ENCODE results near the gene KCNK10. TPM values are rescaled to one million over a fixed set of nuclear protein-coding genes. Genes with fewer than 3 reads are reported as not detected.

Gene KCNK10
- total and polyA plus RNA-seq, 11 donors = 0.07 to 0.31 (median 0.20) TPM; not detected in 7

DNA sequence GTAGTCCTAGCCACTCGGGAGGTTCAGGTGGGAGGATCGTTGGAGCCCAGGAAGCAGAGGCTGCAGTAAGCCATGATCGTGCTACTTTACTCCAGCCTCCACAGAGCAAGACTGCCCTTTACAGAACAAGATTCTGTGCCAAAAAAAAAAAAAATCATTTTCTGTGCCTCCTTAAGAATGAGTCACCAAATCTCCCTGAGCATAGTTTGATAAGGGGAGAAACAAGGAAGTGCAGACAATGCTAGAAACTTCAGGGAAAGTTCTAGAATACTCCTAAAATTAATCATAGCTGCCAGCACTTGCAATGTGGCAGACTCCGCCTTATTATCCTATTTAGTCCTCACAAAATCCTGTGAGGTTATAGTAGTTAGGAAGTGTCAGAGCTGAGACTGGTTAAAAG lies 74.5 kb downstream of the KCNK10 start:
- ATAC-seq (peak in 2 of 4 donors; percentile 42 to 45), DNase-seq (no peak)
- Histone ChIP-seq H3K27ac (no peak overlapping the region), H3K9me3 (no peaks in the 10 kb centered on the region), H3K4me1 (no peaks in the 10 kb centered on the region), H3K27me3 (peaks cover 0 to 16% (median 0%) of the 10 kb centered on the region in 9 donors), H3K36me3 (no peaks in the 10 kb centered on the region), H3K4me3 (no peak overlapping the region)
- intact Hi-C loops (cut with DNase I) = no loop called here
- 65 to 80% (median 67%) methylated on average over 4 of the region's 4 CpGs for WGBS, 4 donors
- no peak for TF ChIP-seq POLR2A (IDR thresholded peaks at IDR 0.05)

DNA sequence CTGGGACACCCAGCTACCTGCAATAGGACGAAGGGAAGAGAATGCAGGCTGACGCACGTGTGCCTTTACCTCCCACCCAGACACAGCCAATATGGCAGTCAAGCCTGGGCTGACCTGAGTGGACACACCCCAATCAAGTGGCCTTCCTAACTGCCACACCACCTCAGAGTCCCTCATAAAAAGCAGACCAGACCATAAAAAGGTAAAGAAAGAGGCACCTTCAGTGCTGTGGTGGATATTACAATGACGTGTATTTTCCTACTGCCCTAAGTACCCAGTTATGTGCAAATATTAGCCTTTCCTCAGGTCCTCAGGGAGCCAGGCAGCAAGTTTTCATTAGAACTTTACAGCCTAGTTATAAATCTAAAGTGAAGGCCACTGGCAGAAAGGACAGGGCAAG lies 75.8 kb downstream of the KCNK10 start:
- no peak overlapping the region for H3K4me3 ChIP-seq
- no peak for ATAC-seq
- no peaks in the 10 kb centered on the region for H3K9me3 ChIP-seq
- no peak overlapping the region for H3K27ac ChIP-seq
- 70 to 79% (median 72%) methylated on average over 4 of the region's 4 CpGs for WGBS, 4 donors
- no peaks in the 10 kb centered on the region for H3K36me3 ChIP-seq
- H3K27me3 ChIP-seq = peaks cover 0 to 16% (median 0%) of the 10 kb centered on the region in 9 donors
- DNase-seq = no peak
- TF ChIP-seq, protein P1, sequence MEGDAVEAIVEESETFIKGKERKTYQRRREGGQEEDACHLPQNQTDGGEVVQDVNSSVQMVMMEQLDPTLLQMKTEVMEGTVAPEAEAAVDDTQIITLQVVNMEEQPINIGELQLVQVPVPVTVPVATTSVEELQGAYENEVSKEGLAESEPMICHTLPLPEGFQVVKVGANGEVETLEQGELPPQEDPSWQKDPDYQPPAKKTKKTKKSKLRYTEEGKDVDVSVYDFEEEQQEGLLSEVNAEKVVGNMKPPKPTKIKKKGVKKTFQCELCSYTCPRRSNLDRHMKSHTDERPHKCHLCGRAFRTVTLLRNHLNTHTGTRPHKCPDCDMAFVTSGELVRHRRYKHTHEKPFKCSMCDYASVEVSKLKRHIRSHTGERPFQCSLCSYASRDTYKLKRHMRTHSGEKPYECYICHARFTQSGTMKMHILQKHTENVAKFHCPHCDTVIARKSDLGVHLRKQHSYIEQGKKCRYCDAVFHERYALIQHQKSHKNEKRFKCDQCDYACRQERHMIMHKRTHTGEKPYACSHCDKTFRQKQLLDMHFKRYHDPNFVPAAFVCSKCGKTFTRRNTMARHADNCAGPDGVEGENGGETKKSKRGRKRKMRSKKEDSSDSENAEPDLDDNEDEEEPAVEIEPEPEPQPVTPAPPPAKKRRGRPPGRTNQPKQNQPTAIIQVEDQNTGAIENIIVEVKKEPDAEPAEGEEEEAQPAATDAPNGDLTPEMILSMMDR (IDR thresholded peaks at IDR 0.05) = no peak
- no peak for TF ChIP-seq POLR2A (IDR thresholded peaks at IDR 0.05)
- H3K4me1 ChIP-seq = no peaks in the 10 kb centered on the region
- intact Hi-C loops (cut with DNase I) = no loop called here

DNA sequence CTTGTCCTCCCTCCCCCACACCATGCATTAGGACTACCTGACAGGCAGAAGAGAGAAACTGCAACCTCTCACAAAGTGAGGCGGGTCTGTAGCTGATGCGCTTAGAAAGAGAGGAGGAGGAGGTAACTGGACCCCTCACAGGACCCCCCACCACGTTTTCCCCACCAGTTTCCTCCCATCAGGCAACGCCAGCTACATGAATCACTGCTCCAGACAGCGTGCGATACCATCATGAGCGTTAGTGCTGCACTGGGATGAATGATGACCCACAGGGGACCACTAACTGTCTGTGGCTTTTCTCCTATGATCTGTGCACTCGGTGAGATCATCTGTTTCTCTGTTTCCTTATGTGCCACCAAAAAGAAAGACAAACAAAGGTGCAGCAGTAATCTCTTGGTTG lies 77.7 kb downstream of the KCNK10 start:
- intact Hi-C loops (cut with DNase I) = no loop called here
- no peak overlapping the region for H3K4me3 ChIP-seq
- no peak for DNase-seq
- no peaks in the 10 kb centered on the region for H3K36me3 ChIP-seq
- H3K27ac ChIP-seq = no peak overlapping the region
- H3K9me3 ChIP-seq = no peaks in the 10 kb centered on the region
- no peak for TF ChIP-seq POLR2A (IDR thresholded peaks at IDR 0.05)
- TF ChIP-seq, protein P1 (IDR thresholded peaks at IDR 0.05) = no peak
- ATAC-seq = no peak
- WGBS, 4 donors = 41 to 54% (median 50%) methylated on average over 7 to 8 of the region's 8 CpGs
- peaks cover 0 to 13% (median 0%) of the 10 kb centered on the region in 9 donors for H3K27me3 ChIP-seq
- H3K4me1 ChIP-seq = no peaks in the 10 kb centered on the region

DNA sequence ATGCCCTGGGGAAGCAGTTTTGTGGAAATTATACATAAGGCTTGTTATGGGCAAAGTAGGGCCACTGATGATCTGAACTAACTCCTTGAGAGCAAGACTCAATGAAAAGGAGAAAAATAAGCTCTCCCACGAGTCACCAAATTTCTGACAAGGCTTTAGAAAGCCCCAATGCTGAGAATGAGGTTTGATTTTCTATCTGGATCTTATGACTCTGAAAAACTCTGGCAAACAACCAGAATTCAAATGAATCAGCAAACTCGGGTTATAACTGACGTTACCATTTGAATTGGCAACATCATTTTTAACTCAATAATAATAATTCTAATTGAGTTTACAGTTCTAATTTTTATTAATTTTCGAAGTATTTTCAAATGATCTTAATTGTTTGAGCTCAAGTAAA lies 79.1 kb downstream of the KCNK10 start:
- H3K36me3 ChIP-seq = no peaks in the 10 kb centered on the region
- DNase-seq (no peak), ATAC-seq (no peak)
- 48 to 61% (median 57%) methylated on average over 4 of the region's 4 CpGs for WGBS, 4 donors
- no peaks in the 10 kb centered on the region for H3K4me1 ChIP-seq
- no peak overlapping the region for H3K27ac ChIP-seq
- H3K27me3 ChIP-seq = peaks cover 0 to 11% (median 0%) of the 10 kb centered on the region in 9 donors
- H3K4me3 ChIP-seq = no peak overlapping the region
- TF ChIP-seq, protein P1 (IDR thresholded peaks at IDR 0.05) = no peak
- TF ChIP-seq POLR2A (IDR thresholded peaks at IDR 0.05) = no peak
- intact Hi-C loops (cut with DNase I) = no loop called here
- no peaks in the 10 kb centered on the region for H3K9me3 ChIP-seq

DNA sequence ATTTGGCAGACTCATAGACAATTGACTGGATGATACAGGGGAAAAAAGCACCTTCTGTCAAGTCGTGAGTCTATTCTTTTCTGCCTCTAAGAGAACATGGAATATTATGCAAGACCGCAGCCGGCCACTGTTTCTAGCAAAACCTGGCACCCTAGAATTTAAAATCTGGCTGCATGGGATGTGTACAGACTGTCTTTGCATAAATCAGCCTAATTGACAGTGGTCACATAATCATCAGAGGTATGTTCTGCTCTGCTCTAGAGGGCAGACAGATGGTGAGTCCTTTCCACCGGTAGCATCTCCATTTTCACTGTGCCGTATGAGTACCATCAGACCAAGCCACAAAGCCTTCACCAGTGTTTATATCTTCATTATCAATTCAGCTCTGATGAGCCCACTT lies 80.6 kb downstream of the KCNK10 start:
- H3K9me3 ChIP-seq = no peaks in the 10 kb centered on the region
- ATAC-seq (no peak), DNase-seq (no peak)
- no peaks in the 10 kb centered on the region for H3K4me1 ChIP-seq
- intact Hi-C loops (cut with DNase I) = no loop called here
- peaks cover 0 to 11% (median 0%) of the 10 kb centered on the region in 9 donors for H3K27me3 ChIP-seq
- H3K27ac ChIP-seq = no peak overlapping the region
- H3K36me3 ChIP-seq = no peaks in the 10 kb centered on the region
- no peak overlapping the region for H3K4me3 ChIP-seq
- TF ChIP-seq POLR2A (IDR thresholded peaks at IDR 0.05) = no peak
- TF ChIP-seq, protein P1 (IDR thresholded peaks at IDR 0.05) = no peak
- 90 to 92% (median 91%) methylated on average over 5 of the region's 5 CpGs for WGBS, 4 donors
